Muscle layer of colon (tissue), 2 donors: ENCODE results near the gene RPRD1A.
"Not testable (repeated sequence)": the region's sequence is repeated elsewhere in the genome, so short reads cannot be mapped to it uniquely, and the experiment has no call there.

ENCODE experiments used
- H3K27ac ChIP-seq: one replicate; pipeline ENCODE4 v1.7.0; 2013; ENCODE audit warnings: low read depth, mild to moderate bottlenecking, low read length, moderate library complexity
- H3K27me3 ChIP-seq, 2 donors: one replicate each; pipeline ENCODE4 v1.7.0; 2013; ENCODE audit warnings: low read length in 2 of 2, mild to moderate bottlenecking in 2 of 2; ENCODE audit not compliant: insufficient read depth in 2 of 2, control insufficient read depth in 1 of 2
- H3K36me3 ChIP-seq: one replicate; pipeline ENCODE4 v1.7.0; 2013; ENCODE audit warnings: mild to moderate bottlenecking, low read length; ENCODE audit not compliant: insufficient read depth
- H3K4me1 ChIP-seq: one replicate; pipeline ENCODE4 v1.7.0; 2013; ENCODE audit warnings: mild to moderate bottlenecking, low read length; ENCODE audit not compliant: insufficient read depth
- H3K4me3 ChIP-seq, 2 donors: one replicate each; pipeline ENCODE4 v1.7.0; 2013; ENCODE audit warnings: low read length in 2 of 2, low read depth in 1 of 2, mild to moderate bottlenecking in 1 of 2, moderate library complexity in 1 of 2
- H3K9ac ChIP-seq: one replicate; pipeline ENCODE4 v1.7.0; 2013; ENCODE audit warnings: low read length
- H3K9me3 ChIP-seq: one replicate; pipeline ENCODE4 v1.7.0; 2013; ENCODE audit warnings: mild to moderate bottlenecking, low read length
- donor health status: abdominal sarcoma.
- donor health status: Adenocarcinoma of cecum.

The RPRD1A gene

DNA sequence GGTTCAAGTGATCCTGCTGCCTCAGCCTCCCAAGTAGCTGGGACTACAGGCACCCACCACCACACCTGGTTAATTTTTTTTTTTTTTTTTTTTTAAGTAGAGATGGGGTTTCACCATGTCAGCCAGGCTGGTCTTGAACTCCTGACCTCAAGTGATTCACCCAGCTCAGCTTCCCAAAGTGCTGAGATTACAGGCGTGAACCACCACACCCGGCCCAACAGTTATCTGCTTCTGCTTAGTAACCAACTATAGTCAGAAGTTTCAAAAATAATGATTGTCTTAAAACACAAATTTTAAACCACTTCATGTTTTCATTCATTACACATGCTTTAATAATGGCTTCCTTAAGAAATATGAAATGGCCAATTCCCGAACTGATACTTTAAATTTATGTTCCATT, 43.1 kb downstream of the RPRD1A start:
- H3K27me3 ChIP-seq, H3K4me3 ChIP-seq, H3K9ac ChIP-seq, H3K4me1 ChIP-seq, H3K9me3 ChIP-seq, H3K27ac ChIP-seq: not testable (repeated sequence)
- H3K36me3 ChIP-seq, result peaks cover 21% of the 10 kb centered on the region

DNA sequence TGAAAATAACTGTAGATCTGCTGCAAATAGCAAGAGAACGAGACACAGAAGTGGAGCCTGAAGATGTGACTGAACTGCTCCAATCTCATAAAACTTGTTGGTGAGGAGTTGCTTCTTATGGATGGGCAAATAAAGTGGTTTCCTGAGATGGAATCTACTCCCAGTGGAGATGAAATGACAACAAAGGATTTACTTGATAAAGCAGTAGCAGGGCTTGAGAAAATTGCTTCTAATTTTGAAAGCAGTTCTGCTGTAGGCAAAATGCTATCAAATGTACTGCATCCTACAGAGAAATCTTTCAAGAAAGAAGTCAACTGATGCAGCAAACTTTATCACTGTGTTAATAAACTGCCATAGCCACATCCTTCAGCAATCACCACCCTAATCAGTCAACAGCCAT, 44.0 kb downstream of the RPRD1A start:
- no peaks in the 10 kb centered on the region for H3K27me3 ChIP-seq
- H3K9me3 ChIP-seq, result no peaks in the 10 kb centered on the region
- peaks cover 17% of the 10 kb centered on the region for H3K36me3 ChIP-seq
- no peak overlapping the region for H3K4me3 ChIP-seq
- H3K27ac ChIP-seq, result no peak overlapping the region
- no peaks in the 10 kb centered on the region for H3K4me1 ChIP-seq
- no peak overlapping the region for H3K9ac ChIP-seq

DNA sequence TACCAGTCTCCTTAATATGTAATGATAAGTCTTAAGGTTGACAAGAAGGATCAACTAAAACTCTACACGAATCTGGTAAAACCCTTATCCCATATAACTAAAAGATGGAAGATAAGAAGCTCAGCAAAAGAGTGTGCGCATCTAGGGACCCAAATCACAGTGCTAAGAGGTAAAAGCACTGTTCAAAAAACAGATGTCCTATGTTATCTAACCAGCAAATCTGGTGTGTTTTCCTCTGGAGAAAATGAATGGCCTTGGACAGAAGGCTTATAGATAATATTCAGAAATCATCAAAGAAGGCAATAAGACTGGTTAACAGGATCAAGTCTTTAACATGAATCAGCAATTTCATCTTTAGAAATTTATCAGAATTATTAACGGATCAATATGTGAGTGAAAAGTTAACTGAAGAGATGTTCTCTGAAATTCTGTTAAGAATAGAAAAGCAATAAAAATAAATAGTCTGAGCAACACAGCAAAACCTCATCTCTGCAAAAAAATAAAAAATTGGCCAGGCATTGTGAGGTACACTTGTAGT, 47.1 kb downstream of the RPRD1A start:
- no peaks in the 10 kb centered on the region for H3K27me3 ChIP-seq
- H3K4me3 ChIP-seq, result no peak overlapping the region
- H3K4me1 ChIP-seq, result no peaks in the 10 kb centered on the region
- peaks cover 4% of the 10 kb centered on the region for H3K36me3 ChIP-seq
- no peak overlapping the region for H3K27ac ChIP-seq
- no peak overlapping the region for H3K9ac ChIP-seq
- H3K9me3 ChIP-seq, result no peaks in the 10 kb centered on the region

DNA sequence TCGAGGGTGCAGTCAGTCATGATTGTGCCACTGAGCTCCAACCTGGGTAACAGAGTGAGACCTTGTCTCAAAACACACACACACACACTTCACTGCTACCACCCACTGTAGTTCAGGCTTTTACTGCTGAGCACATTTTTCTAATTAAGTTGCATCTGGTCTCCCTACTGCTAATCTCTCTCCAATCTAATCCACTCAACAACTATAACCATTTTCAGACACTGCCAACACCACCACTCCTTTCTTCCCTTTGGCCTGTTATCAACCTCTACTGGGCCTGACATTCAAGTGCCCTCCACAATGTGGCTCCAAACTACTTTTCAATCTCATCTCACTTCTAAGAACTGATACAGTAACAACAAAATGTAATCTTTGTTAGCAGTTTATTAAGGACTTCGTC, 50.1 kb downstream of the RPRD1A start:
- H3K4me1 ChIP-seq, result no peaks in the 10 kb centered on the region
- H3K27me3 ChIP-seq, result no peaks in the 10 kb centered on the region
- H3K9me3 ChIP-seq, result no peaks in the 10 kb centered on the region
- H3K4me3 ChIP-seq, result no peak overlapping the region
- H3K9ac ChIP-seq, result no peak overlapping the region
- H3K36me3 ChIP-seq, result no peaks in the 10 kb centered on the region
- H3K27ac ChIP-seq, result no peak overlapping the region

DNA sequence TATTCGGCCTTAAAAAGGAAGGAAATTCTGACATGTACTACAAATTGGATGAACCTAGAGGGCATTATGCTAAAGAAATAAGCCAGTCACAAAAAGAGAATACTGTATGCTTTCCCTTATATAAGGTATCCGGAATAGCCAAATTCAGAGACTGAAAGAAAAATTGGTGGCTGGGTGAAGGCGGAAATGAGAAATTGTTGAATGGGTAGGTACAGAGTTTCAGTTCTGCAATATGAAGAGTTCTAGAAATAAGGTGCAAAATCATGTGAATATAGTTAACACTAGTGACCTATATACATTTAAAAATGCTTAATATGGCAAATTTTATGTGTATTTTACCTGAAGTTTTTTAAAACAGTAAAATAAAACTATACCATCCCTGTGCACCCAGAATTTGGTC, 51.7 kb downstream of the RPRD1A start:
- Histone ChIP-seq H3K27ac (no peak overlapping the region), H3K4me3 (no peak overlapping the region)

DNA sequence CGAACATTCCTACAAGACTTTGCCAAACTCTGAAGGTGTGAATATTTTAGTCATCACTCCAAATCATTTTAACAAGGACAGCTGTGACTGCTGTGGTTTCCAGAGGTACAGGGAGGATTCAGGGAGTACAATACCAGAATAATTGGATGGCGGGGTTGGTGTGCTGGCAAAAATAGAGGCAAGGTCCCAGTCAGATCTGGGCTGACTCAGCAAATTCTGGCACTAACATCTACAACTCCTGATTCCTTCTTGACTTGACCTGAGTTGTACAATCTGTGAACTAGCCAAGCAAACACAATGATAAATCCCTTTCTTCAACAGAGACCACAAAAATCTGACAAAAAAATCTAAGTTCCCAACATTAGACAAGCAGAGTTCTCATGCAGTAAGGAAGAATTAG, 54.5 kb downstream of the RPRD1A start:
- Histone ChIP-seq H3K9ac (no peak overlapping the region), H3K9me3 (no peaks in the 10 kb centered on the region), H3K4me3 (no peak overlapping the region), H3K36me3 (no peaks in the 10 kb centered on the region), H3K4me1 (no peaks in the 10 kb centered on the region), H3K27me3 (no peaks in the 10 kb centered on the region), H3K27ac (no peak overlapping the region)

More for the DNA sequence above, 51.7 kb downstream of the RPRD1A start:
- no peaks in the 10 kb centered on the region for H3K36me3 ChIP-seq
- H3K27me3 ChIP-seq, result no peaks in the 10 kb centered on the region
- H3K4me1 ChIP-seq, result no peaks in the 10 kb centered on the region
- no peak overlapping the region for H3K9ac ChIP-seq
- H3K9me3 ChIP-seq, result no peaks in the 10 kb centered on the region

DNA sequence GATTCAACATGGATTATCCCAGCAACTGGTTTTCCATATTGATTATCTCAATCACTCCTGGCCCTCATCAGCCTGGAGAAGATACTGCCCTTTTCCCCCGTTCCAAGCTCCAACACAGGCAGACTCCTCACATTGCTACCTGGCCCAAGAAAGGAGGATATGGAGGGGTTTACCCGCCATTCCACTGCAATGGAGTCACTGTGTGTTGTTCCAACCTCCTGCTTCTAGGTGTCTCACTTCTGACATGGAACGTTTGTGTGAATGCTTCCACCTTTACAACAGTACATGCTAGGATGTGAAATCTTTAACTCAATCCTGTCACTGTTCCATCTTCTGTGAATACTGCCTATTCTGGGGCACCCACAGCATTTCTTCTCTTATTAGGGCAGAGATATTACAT, 58.1 kb downstream of the RPRD1A start:
- Histone ChIP-seq H3K36me3 (no peaks in the 10 kb centered on the region), H3K9me3 (no peaks in the 10 kb centered on the region), H3K27me3 (no peaks in the 10 kb centered on the region), H3K4me3 (no peak overlapping the region), H3K27ac (no peak overlapping the region), H3K9ac (no peak overlapping the region), H3K4me1 (no peaks in the 10 kb centered on the region)

DNA sequence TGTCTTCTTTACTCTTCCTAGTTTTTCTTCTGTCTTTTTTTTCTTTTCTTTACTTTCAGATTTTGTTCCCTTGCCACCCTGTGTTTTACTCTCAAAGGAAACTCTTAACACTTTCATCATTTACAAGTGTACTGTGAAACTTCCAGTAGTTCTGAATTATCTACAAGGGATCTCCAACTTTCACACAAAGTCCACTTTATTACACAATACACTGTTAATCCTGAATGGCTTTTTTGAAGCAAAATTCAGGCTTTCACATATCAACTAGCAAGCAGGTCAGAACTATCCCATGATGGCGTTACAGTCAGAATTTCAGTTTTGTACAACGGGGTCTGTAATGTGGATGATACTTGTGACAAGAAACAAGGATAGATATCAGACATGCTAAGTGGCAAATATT, 60.4 kb downstream of the RPRD1A start:
- Histone ChIP-seq H3K4me1 (no peaks in the 10 kb centered on the region), H3K36me3 (no peaks in the 10 kb centered on the region), H3K9me3 (no peaks in the 10 kb centered on the region), H3K4me3 (no peak overlapping the region), H3K9ac (no peak overlapping the region), H3K27me3 (no peaks in the 10 kb centered on the region), H3K27ac (no peak overlapping the region)

DNA sequence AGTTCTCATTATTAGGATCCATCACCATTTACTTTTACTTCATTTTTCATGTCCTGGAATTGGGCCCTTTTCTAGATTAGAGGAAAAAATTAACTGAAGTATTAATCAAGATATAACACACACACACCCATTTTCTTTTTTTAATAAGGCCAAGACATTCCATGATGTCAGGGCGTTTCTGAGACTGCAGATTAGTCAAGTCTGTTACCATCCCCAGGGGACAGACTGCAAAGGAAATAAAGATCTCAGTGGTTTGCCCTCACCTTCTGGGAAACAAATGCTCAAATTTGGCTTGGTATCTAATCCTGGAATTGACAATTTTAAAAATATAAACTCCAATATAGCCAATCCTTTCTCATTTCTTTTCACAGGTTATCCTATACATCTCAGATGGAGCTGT, 67.4 kb downstream of the RPRD1A start:
- Histone ChIP-seq H3K36me3 (no peaks in the 10 kb centered on the region), H3K9ac (no peak overlapping the region), H3K4me3 (no peak overlapping the region), H3K27me3 (no peaks in the 10 kb centered on the region), H3K4me1 (no peaks in the 10 kb centered on the region), H3K27ac (no peak overlapping the region), H3K9me3 (no peaks in the 10 kb centered on the region)

DNA sequence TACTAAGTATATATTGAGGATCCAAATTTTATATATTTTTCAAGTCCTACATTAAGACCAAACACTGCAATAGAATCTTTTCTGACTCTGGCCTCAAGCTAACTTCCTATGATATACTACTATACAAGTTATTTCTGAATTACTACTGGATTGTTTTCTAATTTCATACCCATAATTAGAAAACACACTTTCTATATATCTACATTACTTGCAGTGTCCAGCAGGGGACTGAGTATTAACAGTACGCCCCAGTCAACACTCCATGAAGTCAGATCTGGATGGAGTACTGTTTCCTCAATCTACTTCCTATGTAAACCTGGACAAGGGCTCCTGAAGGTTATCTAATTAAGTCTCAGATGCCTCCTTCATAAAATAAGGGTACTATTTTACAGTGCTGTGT, 68.4 kb downstream of the RPRD1A start:
- H3K27me3 ChIP-seq, result no peaks in the 10 kb centered on the region
- no peaks in the 10 kb centered on the region for H3K9me3 ChIP-seq
- H3K9ac ChIP-seq, result no peak overlapping the region
- no peaks in the 10 kb centered on the region for H3K36me3 ChIP-seq
- H3K4me1 ChIP-seq, result no peaks in the 10 kb centered on the region
- no peak overlapping the region for H3K27ac ChIP-seq
- H3K4me3 ChIP-seq, result no peak overlapping the region

DNA sequence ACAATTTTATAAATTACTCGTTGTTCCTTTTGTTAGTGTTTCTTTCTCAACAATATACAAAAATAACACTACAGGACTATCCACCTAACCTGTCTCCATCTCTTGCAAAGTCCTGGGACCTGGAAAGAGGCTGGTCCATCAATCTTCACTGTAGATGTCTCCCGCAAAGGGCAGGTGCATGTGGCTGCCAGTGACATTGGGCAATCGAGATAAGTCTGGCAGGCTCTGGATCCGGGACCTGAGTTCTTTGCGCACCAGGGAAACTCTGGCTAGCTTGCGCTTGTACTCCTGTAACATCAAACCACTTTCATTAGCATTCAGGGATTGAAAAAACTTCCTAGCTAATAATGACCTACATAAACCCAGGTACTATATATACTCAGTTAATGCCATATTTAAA, 74.3 kb downstream of the RPRD1A start:
- Histone ChIP-seq H3K27ac (no peak overlapping the region), H3K9me3 (no peaks in the 10 kb centered on the region), H3K4me3 (no peak overlapping the region), H3K9ac (no peak overlapping the region), H3K27me3 (no peaks in the 10 kb centered on the region), H3K36me3 (peaks cover 6% of the 10 kb centered on the region), H3K4me1 (no peaks in the 10 kb centered on the region)

DNA sequence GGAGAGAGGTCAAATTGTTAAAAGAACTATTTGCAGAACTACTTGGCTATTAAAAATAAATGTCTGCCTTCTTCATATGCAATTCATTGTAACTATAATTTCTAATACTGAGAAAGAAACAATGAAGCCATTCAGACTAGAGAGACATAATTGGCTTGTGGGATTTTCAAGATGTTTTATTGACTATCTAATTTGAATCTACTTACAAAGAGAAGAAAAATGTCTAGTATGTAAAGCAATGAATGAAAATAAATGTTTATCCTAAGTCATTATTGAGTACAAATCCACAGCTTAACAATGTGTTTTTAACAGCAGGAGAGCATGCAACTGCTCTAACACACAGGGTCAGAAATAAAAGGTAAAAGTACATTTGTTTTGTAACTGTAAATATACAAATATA, 75.7 kb downstream of the RPRD1A start:
- Histone ChIP-seq H3K4me3 (no peak overlapping the region), H3K4me1 (no peaks in the 10 kb centered on the region), H3K9me3 (no peaks in the 10 kb centered on the region), H3K27me3 (no peaks in the 10 kb centered on the region), H3K36me3 (peaks cover 6% of the 10 kb centered on the region), H3K9ac (no peak overlapping the region), H3K27ac (no peak overlapping the region)
